Measurements from ENCODE around the gene CDC14A. TPM values are rescaled to one million over a fixed set of nuclear protein-coding genes. Genes with fewer than 3 reads are reported as not detected.

Gene CDC14A
- total RNA-seq, 1 donor from 2014 or later: 6.3 TPM

DNA sequence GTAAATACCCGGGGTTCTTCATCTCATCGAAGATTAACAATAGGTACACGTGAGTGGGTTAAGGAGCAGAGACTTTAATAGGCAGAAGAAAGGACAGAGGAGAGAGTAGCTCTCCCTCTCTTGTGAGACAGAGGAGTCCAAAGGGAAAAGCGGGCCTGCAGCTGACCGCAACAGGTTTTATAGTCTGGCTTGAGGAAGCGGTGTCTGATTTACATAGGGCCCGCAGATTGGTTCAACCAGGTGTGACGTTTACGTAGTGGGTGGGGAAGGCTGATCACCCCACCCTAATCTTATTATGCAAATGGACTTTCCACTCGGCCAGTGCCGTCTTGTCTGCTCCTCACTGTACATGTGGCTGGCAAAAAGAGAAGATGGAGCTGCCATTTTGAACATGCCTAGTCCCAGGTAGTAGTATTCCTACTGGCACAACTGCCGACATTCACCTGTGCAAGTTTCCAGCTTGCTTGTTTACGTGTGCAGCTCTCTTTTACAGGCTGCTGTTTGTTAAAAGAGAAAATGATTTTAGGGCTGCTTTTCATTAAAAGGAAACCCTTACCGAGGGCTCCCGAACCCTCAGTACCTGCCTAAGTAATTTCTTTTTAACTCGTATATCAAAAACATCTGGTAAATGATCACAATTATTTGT is 10.6 kb downstream of the CDC14A start:
- no peak overlapping the region for H2AFZ ChIP-seq (ENCODE audit: low read depth, low read length)
- no peaks in the 10 kb centered on the region for H3K9me3 ChIP-seq (ENCODE audit: insufficient read depth, low read depth, low read length)
- DNase-seq (ENCODE audit: low read depth) (peak; percentile 14), FAIRE-seq (no peak)
- no peak overlapping the region for H3K4me2 ChIP-seq (ENCODE audit: low read length)
- no peak overlapping the region for H3K4me3 ChIP-seq (ENCODE audit: insufficient read depth, low read depth, low read length)
- H3K4me1 Mint-ChIP-seq (ENCODE audit: low read depth, unreplicated experiment): peaks cover 7% of the 10 kb centered on the region
- no peaks in the 10 kb centered on the region for H3K36me3 ChIP-seq (ENCODE audit: insufficient read depth, low read length)
- H3K79me2 ChIP-seq (ENCODE audit: insufficient read depth, low read length): no peaks in the 10 kb centered on the region
- H3K9ac ChIP-seq (ENCODE audit: low read length): no peak overlapping the region
- no peak overlapping the region for H3K27ac ChIP-seq (ENCODE audit: low read depth, low read length)
- H3K27me3 Mint-ChIP-seq (ENCODE audit: low read depth, unreplicated experiment): no peaks in the 10 kb centered on the region
- H3K27ac Mint-ChIP-seq (ENCODE audit: unreplicated experiment): no peak overlapping the region
- TF ChIP-seq, protein P1, sequence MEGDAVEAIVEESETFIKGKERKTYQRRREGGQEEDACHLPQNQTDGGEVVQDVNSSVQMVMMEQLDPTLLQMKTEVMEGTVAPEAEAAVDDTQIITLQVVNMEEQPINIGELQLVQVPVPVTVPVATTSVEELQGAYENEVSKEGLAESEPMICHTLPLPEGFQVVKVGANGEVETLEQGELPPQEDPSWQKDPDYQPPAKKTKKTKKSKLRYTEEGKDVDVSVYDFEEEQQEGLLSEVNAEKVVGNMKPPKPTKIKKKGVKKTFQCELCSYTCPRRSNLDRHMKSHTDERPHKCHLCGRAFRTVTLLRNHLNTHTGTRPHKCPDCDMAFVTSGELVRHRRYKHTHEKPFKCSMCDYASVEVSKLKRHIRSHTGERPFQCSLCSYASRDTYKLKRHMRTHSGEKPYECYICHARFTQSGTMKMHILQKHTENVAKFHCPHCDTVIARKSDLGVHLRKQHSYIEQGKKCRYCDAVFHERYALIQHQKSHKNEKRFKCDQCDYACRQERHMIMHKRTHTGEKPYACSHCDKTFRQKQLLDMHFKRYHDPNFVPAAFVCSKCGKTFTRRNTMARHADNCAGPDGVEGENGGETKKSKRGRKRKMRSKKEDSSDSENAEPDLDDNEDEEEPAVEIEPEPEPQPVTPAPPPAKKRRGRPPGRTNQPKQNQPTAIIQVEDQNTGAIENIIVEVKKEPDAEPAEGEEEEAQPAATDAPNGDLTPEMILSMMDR (IDR thresholded peaks at IDR 0.05; ENCODE audit: insufficient read depth, low read depth, low read length): no peak
- no peak for TF ChIP-seq EZH2 (IDR thresholded peaks at IDR 0.05; ENCODE audit: insufficient read depth, low read length)
- H3K27me3 ChIP-seq (ENCODE audit: insufficient read depth, low read length): no peaks in the 10 kb centered on the region
- H3K4me3 Mint-ChIP-seq (ENCODE audit: unreplicated experiment): no peak overlapping the region
- H3K36me3 Mint-ChIP-seq (ENCODE audit: low read depth, unreplicated experiment): peaks cover 2% of the 10 kb centered on the region
- H3K4me1 ChIP-seq (ENCODE audit: insufficient read depth, low read length): peaks cover 7% of the 10 kb centered on the region
- H3K9me3 Mint-ChIP-seq (ENCODE audit: unreplicated experiment): no peaks in the 10 kb centered on the region
- no peaks in the 10 kb centered on the region for H4K20me1 ChIP-seq (ENCODE audit: insufficient read depth, low read length)

DNA sequence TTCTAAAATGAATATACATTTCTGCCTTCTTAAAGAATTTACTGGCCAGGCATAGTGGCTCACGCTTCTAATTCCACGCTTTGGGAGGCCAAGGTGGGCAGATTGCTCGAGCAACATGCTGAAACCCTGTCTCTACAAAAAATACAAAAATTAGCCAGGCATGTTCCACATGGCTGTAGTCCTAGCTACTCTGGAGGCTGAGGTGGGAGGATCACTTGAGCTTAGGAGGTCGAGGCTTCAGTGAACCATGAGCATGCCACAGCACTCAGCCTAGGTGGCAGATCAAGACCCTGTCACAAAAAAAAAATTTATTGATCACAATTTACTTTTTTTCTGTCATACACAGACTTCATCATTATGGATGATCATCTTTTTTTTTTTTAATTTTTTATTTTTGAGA is 11.5 kb downstream of the CDC14A start:
- Histone ChIP-seq H2AFZ (ENCODE audit: low read depth, low read length) (no peak overlapping the region), H3K9me3 (ENCODE audit: insufficient read depth, low read depth, low read length) (no peaks in the 10 kb centered on the region), H4K20me1 (ENCODE audit: insufficient read depth, low read length) (no peaks in the 10 kb centered on the region), H3K79me2 (ENCODE audit: insufficient read depth, low read length) (no peaks in the 10 kb centered on the region), H3K27me3 (ENCODE audit: insufficient read depth, low read length) (no peaks in the 10 kb centered on the region), H3K4me2 (ENCODE audit: low read length) (no peak overlapping the region), H3K4me1 (ENCODE audit: insufficient read depth, low read length) (peaks cover 7% of the 10 kb centered on the region), H3K27ac (ENCODE audit: low read depth, low read length) (no peak overlapping the region), H3K9ac (ENCODE audit: low read length) (no peak overlapping the region), H3K4me3 (ENCODE audit: insufficient read depth, low read depth, low read length) (no peak overlapping the region), H3K36me3 (ENCODE audit: insufficient read depth, low read length) (no peaks in the 10 kb centered on the region)
- H3K4me1 Mint-ChIP-seq (ENCODE audit: low read depth, unreplicated experiment): peaks cover 7% of the 10 kb centered on the region
- H3K27me3 Mint-ChIP-seq (ENCODE audit: low read depth, unreplicated experiment): no peaks in the 10 kb centered on the region
- DNase-seq (ENCODE audit: low read depth): no peak
- H3K9me3 Mint-ChIP-seq (ENCODE audit: unreplicated experiment): no peaks in the 10 kb centered on the region
- H3K27ac Mint-ChIP-seq (ENCODE audit: unreplicated experiment): no peak overlapping the region
- no peak for FAIRE-seq
- H3K4me3 Mint-ChIP-seq (ENCODE audit: unreplicated experiment): no peak overlapping the region
- TF ChIP-seq EZH2 (IDR thresholded peaks at IDR 0.05; ENCODE audit: insufficient read depth, low read length): no peak
- TF ChIP-seq, protein P1 (IDR thresholded peaks at IDR 0.05; ENCODE audit: insufficient read depth, low read depth, low read length): no peak
- H3K36me3 Mint-ChIP-seq (ENCODE audit: low read depth, unreplicated experiment): peaks cover 2% of the 10 kb centered on the region

GRCh38 chr1:100364697-100365096 is 12.4 kb downstream of the CDC14A start:
- H3K79me2 ChIP-seq (ENCODE audit: insufficient read depth, low read length): peaks cover 3% of the 10 kb centered on the region
- H3K4me1 Mint-ChIP-seq (ENCODE audit: low read depth, unreplicated experiment): peaks cover 7% of the 10 kb centered on the region

More at GRCh38 chr1:100364697-100365096, 12.4 kb downstream of the CDC14A start:
- no peaks in the 10 kb centered on the region for H3K36me3 ChIP-seq (ENCODE audit: insufficient read depth, low read length)
- TF ChIP-seq, protein P1 (IDR thresholded peaks at IDR 0.05; ENCODE audit: insufficient read depth, low read depth, low read length): no peak
- no peak for TF ChIP-seq EZH2 (IDR thresholded peaks at IDR 0.05; ENCODE audit: insufficient read depth, low read length)
- H3K4me3 Mint-ChIP-seq (ENCODE audit: unreplicated experiment): no peak overlapping the region
- H3K4me3 ChIP-seq (ENCODE audit: insufficient read depth, low read depth, low read length): no peak overlapping the region
- DNase-seq (ENCODE audit: low read depth): no peak
- no peak for FAIRE-seq
- H3K27me3 Mint-ChIP-seq (ENCODE audit: low read depth, unreplicated experiment): no peaks in the 10 kb centered on the region
- H3K4me2 ChIP-seq (ENCODE audit: low read length): no peak overlapping the region
- H3K27me3 ChIP-seq (ENCODE audit: insufficient read depth, low read length): no peaks in the 10 kb centered on the region
- no peak overlapping the region for H3K27ac ChIP-seq (ENCODE audit: low read depth, low read length)
- H3K9me3 ChIP-seq (ENCODE audit: insufficient read depth, low read depth, low read length): no peaks in the 10 kb centered on the region
- peaks cover 7% of the 10 kb centered on the region for H3K4me1 ChIP-seq (ENCODE audit: insufficient read depth, low read length)
- peaks cover 2% of the 10 kb centered on the region for H3K36me3 Mint-ChIP-seq (ENCODE audit: low read depth, unreplicated experiment)
- no peaks in the 10 kb centered on the region for H3K9me3 Mint-ChIP-seq (ENCODE audit: unreplicated experiment)
- H4K20me1 ChIP-seq (ENCODE audit: insufficient read depth, low read length): no peaks in the 10 kb centered on the region
- H3K27ac Mint-ChIP-seq (ENCODE audit: unreplicated experiment): no peak overlapping the region
- no peak overlapping the region for H2AFZ ChIP-seq (ENCODE audit: low read depth, low read length)
- no peak overlapping the region for H3K9ac ChIP-seq (ENCODE audit: low read length)

Measured in astrocyte (in vitro differentiated cells and primary cell).